ENCODE measurements around the gene CELSR1. TPM values are rescaled to one million over a fixed set of nuclear protein-coding genes. Genes with fewer than 3 reads are reported as not detected.

Gene CELSR1
- total and polyA plus RNA-seq, 2 of the 13 experiments (the other 11 are each of a cell fraction or from before 2014, with no cell fraction given): 0.78 to 1.8 TPM

DNA sequence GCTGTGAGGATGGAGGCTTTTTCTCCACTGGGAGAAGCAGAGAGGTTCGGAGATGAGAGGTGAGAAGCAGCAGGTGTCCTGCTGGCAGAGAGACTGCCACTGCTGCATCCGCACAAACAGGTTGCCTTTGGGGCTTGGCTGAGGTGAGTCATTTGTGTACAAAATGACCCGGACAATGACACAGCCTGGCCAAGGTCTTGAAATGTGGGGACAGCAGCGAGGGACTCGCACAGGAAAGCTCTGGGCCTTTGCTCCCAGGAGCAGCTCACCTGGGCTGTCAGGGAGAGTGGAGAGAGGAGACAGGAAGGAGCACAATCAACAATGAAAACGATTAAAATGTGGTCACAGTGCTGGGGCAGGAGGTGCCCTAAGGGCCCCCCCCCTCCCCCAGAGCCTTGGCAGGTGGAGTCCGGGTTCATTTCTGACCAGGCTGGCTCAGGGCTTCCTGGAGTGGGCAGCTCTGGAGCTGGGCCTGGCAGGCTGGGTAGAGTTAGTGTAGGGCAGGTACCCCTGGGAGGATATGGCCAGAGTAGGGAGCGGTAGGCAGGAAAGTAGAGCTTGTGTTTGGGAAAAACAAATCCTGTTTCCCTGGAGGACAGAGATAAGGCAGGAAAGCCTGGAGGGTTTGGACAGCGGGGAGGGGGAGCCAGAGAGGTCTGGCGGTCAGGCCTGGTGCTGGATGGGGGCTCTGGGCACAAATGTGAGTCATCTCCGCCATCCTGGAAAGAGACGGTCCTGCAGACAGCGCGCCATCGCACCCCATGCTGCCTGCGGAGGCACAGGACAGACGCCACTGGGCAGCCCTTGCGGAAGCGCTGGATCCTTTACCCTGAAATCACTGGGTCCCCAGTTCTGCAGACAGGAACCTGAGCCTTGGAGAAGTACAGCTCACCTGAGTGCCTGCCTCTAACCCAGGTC lies 37.8 kb upstream of the CELSR1 start (continued):
- TF ChIP-seq, protein P1, sequence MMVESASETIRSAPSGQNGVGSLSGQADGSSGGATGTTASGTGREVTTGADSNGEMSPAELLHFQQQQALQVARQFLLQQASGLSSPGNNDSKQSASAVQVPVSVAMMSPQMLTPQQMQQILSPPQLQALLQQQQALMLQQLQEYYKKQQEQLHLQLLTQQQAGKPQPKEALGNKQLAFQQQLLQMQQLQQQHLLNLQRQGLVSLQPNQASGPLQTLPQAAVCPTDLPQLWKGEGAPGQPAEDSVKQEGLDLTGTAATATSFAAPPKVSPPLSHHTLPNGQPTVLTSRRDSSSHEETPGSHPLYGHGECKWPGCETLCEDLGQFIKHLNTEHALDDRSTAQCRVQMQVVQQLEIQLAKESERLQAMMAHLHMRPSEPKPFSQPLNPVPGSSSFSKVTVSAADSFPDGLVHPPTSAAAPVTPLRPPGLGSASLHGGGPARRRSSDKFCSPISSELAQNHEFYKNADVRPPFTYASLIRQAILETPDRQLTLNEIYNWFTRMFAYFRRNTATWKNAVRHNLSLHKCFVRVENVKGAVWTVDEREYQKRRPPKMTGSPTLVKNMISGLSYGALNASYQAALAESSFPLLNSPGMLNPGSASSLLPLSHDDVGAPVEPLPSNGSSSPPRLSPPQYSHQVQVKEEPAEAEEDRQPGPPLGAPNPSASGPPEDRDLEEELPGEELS (CRISPR knock-in tag; IDR thresholded peaks at IDR 0.05): peak; percentile 86
- TF ChIP-seq PAF1 (CRISPR knock-in tag; IDR thresholded peaks at IDR 0.05) (no peak), ZNF83 (CRISPR knock-in tag; IDR thresholded peaks at IDR 0.05; ENCODE audit: borderline replicate concordance) (no peak), THAP11 (CRISPR knock-in tag; IDR thresholded peaks at IDR 0.05) (peak; percentile 46), KAT8 (CRISPR knock-in tag; IDR thresholded peaks at IDR 0.05) (0 out of 2 replicates have a peak, but pooled peaks have one; percentile 30), SP5 (CRISPR knock-in tag; IDR thresholded peaks at IDR 0.05; ENCODE audit: borderline replicate concordance, low read depth) (peak; percentile 60; the same call in 1 of the 2 replicates), ZNF570 (CRISPR knock-in tag; IDR thresholded peaks at IDR 0.05; ENCODE audit: borderline replicate concordance) (no peak), ZNF605 (CRISPR knock-in tag; IDR thresholded peaks at IDR 0.05) (peak; percentile 62; the same call in 1 of the 2 replicates), SP140L (CRISPR knock-in tag; IDR thresholded peaks at IDR 0.05; ENCODE audit: borderline replicate concordance) (no peak), HHEX (CRISPR knock-in tag; IDR thresholded peaks at IDR 0.05) (no peak), ELF3 (CRISPR knock-in tag; IDR thresholded peaks at IDR 0.05) (peak; percentile 67; the same call in 1 of the 2 replicates), KLF11 (CRISPR knock-in tag; IDR thresholded peaks at IDR 0.05) (no peak), RBM39 (IDR thresholded peaks at IDR 0.05; ENCODE audit: low read depth, low read length, poor library complexity, severe bottlenecking) (no peak), ZNF337 (CRISPR knock-in tag; IDR thresholded peaks at IDR 0.05; ENCODE audit: borderline replicate concordance, low read depth) (no peak), ZNF563 (CRISPR knock-in tag; IDR thresholded peaks at IDR 0.05) (0 out of 2 replicates have a peak, but pooled peaks have one; percentile 13), ZNF292 (CRISPR knock-in tag; IDR thresholded peaks at IDR 0.05; ENCODE audit: borderline replicate concordance, low read depth) (peak; percentile 67; the same call in 1 of the 2 replicates), ZBTB38 (CRISPR knock-in tag; IDR thresholded peaks at IDR 0.05) (peak; percentile 10; the same call in 1 of the 2 replicates), MXD4 (CRISPR knock-in tag; IDR thresholded peaks at IDR 0.05) (peak; percentile 42; the same call in 1 of the 2 replicates), ZSCAN29 (CRISPR knock-in tag; conservative IDR thresholded peaks at IDR 0.05) (0 out of 2 replicates have a peak, but pooled peaks have one; percentile 27), TMF1 (CRISPR knock-in tag; IDR thresholded peaks at IDR 0.05; ENCODE audit: low read depth) (no peak)
- TF ChIP-seq, protein P2, sequence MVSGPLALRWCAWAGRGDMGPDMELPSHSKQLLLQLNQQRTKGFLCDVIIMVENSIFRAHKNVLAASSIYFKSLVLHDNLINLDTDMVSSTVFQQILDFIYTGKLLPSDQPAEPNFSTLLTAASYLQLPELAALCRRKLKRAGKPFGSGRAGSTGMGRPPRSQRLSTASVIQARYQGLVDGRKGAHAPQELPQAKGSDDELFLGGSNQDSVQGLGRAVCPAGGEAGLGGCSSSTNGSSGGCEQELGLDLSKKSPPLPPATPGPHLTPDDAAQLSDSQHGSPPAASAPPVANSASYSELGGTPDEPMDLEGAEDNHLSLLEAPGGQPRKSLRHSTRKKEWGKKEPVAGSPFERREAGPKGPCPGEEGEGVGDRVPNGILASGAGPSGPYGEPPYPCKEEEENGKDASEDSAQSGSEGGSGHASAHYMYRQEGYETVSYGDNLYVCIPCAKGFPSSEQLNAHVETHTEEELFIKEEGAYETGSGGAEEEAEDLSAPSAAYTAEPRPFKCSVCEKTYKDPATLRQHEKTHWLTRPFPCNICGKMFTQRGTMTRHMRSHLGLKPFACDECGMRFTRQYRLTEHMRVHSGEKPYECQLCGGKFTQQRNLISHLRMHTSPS (CRISPR knock-in tag; IDR thresholded peaks at IDR 0.05; ENCODE audit: low read depth): peak; percentile 88; the same call in 1 of the 2 replicates
- TF ChIP-seq, protein P3, sequence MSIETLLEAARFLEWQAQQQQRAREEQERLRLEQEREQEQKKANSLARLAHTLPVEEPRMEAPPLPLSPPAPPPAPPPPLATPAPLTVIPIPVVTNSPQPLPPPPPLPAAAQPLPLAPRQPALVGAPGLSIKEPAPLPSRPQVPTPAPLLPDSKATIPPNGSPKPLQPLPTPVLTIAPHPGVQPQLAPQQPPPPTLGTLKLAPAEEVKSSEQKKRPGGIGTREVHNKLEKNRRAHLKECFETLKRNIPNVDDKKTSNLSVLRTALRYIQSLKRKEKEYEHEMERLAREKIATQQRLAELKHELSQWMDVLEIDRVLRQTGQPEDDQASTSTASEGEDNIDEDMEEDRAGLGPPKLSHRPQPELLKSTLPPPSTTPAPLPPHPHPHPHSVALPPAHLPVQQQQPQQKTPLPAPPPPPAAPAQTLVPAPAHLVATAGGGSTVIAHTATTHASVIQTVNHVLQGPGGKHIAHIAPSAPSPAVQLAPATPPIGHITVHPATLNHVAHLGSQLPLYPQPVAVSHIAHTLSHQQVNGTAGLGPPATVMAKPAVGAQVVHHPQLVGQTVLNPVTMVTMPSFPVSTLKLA (IDR thresholded peaks at IDR 0.05): no peak
- TF ChIP-seq, protein P4, sequence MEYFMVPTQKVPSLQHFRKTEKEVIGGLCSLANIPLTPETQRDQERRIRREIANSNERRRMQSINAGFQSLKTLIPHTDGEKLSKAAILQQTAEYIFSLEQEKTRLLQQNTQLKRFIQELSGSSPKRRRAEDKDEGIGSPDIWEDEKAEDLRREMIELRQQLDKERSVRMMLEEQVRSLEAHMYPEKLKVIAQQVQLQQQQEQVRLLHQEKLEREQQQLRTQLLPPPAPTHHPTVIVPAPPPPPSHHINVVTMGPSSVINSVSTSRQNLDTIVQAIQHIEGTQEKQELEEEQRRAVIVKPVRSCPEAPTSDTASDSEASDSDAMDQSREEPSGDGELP (IDR thresholded peaks at IDR 0.05; ENCODE audit: borderline replicate concordance, low read depth): peak; percentile 50; the same call in 1 of the 2 replicates
